ENCODE results near the gene KCNJ4.
"Not testable (repeated sequence)": the region's sequence is repeated elsewhere in the genome, so short reads cannot be mapped to it uniquely, and the experiment has no call there.

The KCNJ4 gene

DNA sequence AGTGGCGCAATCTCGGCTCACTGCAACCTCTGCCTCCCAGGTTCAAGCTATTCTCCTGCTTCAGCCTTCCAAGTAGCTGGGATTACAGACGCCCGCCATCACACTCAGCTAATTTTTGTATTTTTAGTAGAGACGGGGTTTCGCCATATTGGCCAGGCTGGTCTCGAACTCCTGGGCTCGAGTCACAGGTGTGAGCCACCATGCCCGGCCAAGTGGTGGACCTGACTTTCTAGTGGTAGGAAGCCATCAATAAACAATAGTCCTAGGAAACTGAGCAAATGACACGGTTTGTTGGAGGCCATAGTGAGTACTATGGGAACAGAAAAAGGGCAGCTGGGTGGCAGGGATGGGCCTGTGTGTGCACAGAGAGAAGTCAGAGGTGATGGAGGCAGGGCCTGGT lies 15.2 kb upstream of the KCNJ4 start:
- DNase-seq = not testable (repeated sequence)

DNA sequence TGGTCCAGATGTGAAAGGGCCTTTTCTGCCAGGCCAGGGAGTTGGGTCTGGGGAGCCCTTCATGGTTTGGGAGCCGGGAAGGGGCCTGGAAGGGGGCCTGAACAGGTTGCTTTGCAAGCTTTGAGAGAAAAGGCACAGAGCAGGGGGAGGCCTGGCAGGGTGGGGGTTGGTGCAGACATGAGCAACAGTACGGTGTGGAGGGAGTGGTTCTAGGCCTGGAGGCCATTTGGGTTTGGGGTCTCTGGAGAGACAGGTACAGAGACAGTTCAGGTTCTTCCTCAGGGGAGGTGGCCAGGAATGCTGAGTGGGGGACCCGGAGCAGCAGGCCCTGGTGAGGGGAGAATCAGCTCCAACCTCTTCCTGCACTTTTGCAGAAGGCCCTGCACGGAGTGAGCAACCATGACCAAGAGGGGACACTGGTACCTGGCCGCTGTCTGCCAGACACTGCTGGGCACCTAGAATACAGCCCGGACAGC lies 14.3 kb upstream of the KCNJ4 start:
- no peak for DNase-seq

DNA sequence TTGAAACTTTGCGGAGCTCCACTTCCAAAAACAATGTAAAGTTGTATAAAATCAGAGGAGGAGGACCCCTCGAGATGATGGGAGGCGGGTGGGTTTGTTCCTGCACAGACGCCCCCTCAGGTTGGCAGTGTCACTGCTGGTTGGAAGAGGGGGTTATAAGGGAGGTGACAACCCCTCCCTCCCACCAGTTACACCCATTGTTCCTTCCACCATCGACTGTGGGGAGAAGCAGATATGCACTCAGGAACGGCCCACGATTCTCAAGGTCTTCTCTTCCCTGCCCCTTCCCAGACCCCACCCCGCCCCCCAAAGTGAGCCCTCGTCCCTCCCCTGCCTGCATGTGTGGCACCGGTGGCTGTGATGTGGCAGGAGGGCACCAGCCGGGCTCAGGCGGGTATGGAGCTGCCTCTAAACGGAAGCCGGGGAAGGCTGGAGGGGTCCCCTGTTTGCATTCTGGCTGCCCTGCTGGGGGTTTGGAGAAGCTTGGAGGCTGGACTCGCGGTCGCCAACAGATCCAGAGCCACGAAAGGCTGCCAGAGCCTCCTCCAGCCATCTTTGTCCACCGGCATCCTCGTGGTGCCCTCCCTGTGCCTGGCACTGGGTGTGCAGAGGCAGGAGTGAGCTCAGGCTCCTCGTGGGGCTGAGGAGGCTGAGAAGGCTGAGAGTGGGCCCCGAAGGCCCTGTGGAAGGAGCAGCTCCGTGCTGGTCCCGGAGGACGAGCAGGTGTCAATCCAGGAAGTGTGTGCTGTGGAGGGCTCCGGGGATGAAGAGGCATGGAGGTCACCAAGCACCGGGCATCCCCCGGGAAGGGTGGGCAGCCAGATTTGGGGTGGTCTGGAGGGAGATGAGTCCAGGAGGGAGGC lies 13.7 kb upstream of the KCNJ4 start:
- no peak for DNase-seq

DNA sequence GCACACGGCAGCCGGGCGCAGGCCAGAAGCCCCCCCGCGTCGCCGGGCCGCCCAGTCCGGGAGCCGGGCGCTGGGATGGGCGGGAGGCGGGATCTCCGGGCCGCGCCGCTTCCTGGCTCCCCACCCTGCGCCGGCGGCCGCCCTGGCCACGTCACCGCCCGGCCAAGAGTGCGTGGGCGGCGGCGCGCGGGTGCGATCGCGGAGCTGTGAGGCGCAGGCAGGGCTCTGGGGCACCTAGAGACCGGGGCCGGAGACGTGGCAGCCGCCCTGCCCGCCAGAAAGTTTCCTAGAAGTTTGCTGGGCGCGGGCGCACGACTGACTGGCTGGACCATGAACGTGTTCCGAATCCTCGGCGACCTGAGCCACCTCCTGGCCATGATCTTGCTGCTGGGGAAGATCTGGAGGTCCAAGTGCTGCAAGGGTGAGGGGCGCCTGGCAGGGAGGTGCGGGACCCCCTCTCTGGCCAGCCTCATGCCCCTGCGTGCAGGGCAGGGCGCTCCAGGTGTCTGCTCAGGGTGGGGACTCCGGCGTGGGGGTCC lies 13.0 kb upstream of the KCNJ4 start, which contains the start of gene KDELR3:
TSS of gene KDELR3 (plus strand) at position 193 of the 539 bp plus-strand sequence. CDS start at position 331, 138 bp downstream.
- peak; percentile 15 for DNase-seq

DNA sequence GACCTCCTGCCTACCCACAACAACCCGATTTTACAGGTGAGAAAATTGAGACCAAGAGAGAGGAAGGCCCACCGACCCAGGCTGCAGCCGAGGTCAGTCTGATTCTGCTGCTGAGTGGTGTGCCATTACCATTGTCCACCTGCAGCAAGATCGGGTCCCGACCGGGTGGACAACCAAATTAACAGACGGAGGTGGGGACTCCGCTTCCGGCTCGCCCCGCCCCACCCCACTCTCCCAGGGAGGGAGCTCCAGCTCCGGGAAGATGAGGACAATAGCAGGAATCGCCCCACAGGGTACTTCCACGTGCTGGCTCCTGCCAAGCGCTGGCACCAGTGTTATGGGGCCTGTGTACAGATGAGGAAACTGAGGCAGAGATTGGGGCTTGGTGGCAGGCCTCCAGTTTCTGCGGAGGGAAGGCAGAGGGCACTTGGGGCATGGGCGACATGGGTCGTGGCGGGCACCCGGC lies 12.5 kb upstream of the KCNJ4 start:
- DNase-seq = no peak

DNA sequence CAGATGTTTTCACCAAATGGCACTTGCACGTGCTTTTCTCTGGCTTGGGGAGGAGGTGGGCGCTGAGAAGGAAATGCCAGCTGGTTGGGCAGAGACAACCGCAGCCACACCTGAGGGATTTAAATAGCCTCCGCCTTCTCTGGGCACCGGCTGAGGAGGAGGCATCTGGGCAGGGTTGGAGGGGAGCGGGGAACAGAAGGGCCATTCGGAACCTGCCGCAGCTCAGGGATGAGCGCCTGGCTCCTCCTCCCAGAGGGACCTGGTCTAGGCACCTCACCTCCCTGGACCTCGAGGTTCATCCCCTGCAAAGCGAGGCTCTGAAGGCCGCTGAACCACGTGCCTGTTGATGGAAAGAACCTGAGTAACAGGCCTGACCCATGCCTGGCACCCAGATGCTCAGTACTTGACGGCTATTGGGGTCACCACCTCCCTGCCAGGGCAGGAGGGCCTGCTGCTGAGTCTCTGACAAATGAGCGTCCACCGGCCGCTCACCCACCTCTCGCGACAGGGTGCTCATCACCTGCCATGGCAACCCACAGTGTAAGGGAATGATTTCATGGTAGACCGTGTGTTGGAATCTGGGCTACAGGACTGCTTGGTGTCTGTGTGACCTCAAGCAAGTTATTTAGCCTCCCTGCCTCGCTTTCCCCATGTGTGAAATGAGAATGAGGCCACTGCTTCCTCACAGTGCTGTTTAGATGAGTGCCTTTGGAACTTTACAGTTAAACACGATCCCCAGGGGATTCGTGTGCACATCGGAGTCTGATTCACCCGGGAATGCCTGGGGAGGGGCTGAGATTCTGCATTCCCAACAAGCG lies 10.9 kb upstream of the KCNJ4 start:
- DNase-seq = no peak

DNA sequence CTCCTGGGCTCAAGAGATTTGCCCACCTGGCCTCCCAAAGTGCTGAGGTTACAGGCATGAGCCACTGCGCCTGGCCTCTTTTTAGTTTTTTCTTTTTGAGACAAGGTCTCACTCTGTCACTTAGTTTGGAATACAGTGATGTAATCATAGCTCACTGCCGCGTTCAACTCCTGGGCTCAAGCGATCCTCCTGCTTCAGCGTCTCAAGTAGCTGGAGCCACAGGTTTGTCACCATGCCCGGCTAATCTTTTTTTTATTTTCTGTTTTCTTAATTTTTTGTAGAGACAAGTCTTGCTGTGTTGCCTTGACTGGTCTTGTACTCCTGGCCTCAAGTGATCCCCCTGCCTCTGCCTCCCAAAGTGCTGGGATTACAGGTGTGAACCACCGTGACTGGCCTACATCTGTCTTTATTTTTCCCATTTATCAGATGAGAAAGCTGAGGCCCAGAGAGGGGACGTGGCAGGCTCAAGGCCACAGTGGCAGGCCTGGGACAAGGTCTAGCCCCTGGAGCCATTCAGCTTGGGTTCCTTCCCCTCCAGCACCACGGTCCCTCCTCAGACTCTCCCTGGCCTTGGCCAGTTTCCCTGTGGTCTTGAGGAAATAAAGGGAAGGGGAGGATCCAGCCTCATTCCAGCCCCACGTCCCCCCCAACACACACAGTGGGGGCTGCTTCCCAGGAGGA lies 10.1 kb upstream of the KCNJ4 start:
- DNase-seq = no peak

DNA sequence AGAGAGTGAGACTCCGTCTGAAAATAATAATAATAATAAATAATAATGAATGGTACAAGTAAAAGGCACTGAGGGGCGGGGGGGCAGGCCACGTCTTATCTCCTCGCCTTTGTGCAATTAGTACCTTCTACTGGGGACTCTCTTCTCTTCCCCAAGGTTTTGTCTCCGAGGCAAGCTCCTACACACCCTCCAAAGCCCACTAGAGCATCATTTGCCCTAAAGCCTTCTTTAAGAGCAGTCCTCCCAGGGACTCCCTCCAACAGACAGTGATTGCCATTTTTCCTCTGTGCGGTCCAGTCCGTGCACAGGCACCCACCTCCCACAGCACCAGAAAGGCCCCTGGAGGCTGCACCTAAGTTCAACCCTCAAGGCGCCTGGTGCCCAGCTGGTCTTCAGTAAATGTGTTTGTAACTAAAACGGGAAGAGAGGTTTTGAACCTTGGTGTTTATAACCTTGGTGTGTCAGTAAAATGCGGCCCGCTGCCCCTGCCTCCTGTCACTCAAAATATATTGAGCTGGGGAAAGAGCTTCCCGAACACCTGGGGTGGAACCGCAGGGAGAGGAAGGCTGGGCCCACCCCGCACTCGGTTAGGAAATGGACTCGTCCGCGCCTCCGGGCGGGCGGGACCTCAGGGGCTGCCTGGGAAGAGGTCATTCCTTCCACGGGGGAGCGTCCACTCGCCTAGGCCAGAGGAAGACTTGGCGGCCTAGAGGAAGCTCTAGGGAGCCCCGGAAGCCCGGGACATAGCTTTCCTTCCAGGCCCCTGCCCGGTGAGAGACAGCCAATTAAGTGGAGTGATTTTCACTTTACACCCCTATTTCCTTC lies 8.2 kb upstream of the KCNJ4 start:
- no peak for DNase-seq

DNA sequence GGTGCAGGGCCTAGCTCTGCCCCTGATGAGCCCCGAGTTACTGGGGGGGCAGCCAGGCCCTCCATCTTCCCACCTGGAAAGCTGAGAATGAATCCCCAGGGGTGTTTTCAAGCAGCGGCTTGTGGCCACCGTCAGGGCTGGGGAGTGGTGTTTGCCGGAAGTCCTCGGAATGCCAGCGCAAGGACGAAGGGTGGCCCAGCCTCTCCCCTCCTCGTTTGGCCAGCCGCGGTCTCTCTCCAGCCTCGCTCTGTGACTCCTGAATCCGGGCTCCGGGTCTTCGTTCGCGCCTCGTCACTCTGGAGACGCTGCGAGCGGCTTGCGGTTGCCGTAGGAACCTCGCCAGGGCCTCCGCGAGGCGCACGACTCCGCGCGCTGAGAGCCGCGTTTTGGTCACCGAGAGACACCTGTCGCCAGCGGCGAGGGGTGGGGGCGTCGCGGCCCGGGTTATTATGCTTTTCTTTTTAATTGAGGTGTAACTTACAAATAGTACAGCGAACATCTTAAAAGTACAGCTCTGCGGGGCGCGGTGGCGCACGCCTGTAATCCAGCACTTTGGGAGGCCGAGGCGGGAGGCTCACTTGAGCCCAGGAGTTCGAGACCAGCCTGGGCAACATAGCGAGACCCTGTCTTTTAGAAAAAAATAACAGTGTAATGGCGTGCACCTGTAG lies 6.5 kb upstream of the KCNJ4 start:
- peak; percentile 25 for DNase-seq

DNA sequence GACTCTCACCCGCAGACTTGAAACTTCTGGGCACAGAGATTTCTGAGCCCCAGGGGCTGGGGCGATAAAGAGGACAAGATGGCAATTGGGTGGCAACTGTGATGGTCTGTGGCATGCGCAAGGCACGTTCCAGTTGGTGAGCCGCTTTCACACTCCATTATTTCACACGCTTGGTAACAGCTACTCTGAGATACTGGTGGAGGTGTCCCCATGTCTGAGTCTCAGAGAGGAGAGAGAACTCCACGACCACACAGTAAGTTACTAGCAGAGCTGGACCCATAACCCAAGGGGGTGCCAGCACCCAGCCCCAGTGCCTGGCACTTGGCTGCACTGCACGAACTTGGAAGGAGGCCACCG lies 6.0 kb upstream of the KCNJ4 start:
- DNase-seq = no peak

DNA sequence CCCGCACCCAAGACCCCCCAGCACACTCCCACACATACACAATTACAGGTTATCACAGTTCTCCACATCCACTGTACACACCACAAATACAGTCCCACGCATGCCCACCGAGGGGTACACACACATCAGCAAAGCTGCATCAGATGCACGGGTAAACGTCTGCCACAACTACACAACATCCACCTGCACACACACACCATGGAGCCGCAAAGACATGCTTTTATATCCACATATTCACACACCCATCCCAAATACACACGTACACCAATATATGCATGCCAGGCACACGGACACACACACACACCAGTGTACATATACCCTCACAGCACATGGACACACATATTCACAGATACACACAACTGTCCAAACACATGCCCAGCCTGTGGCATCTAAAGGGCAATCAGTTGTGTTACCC lies 5.4 kb upstream of the KCNJ4 start:
- no peak for DNase-seq

DNA sequence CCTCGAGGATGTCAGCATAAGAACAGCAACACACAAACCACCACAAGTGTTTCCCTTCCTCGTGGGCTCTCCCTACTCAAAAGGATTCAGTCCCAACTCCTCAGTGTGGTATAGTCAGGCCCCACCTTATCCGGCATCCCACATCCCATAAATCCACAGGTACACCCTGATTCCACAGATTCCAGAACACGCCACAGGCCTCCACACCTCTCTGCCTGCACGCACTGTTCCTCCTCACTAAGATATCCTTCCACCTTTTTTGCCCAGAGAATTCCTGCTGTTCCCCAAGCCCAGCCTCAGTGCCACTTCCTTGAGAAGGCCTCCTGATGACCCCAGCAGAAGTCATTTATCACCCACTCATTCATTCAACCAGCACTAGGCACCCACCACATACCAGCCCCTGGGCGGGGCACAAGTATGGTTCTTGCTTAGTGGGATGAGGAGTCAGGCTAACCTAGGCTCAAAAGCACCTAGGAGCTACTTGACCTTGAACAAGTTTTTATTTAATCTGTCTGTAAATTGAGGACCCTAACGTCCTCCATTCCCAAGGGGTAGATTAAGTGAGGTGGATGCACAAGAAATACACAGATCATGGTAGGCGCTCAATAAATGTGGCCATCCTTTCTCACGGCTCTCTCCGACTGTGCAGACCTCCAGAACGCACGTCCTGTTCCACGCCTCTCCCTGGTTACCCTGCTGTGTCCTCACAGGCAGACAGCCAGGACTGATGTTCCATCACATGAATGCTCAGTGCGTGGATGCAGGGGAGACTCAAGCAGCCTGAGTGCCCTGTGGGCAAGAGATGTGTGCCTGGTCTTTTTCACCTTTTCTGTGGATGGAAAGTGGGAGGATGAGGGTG lies 2.1 kb upstream of the KCNJ4 start:
- no peak for DNase-seq

DNA sequence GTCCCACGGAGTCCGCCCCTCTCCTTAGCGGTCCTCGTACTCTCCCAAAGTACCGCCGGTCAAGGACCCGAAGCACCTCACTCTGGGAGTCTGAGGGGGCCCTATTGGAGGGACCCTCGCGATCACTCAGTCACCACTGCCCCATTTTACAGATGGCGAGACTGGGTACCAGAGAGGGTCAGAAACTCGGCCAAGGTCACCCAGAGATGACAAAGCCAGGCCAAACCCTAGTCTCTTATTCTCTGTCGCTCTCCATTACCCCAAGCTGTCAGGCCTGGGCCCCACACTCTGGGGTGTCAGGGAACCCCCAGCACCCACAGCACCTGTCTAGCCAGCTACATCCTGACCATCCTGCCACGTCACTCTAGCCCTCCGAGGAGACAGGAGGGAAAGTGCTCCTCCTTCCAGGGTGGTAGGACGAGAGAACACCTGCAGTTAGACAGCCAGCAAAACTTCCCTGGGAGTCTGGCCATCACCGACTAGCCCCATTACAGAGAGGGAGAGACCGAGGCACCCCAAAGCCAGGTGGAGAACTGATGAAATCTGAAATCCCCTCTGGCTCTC lies 1.4 kb upstream of the KCNJ4 start:
- no peak for DNase-seq

DNA sequence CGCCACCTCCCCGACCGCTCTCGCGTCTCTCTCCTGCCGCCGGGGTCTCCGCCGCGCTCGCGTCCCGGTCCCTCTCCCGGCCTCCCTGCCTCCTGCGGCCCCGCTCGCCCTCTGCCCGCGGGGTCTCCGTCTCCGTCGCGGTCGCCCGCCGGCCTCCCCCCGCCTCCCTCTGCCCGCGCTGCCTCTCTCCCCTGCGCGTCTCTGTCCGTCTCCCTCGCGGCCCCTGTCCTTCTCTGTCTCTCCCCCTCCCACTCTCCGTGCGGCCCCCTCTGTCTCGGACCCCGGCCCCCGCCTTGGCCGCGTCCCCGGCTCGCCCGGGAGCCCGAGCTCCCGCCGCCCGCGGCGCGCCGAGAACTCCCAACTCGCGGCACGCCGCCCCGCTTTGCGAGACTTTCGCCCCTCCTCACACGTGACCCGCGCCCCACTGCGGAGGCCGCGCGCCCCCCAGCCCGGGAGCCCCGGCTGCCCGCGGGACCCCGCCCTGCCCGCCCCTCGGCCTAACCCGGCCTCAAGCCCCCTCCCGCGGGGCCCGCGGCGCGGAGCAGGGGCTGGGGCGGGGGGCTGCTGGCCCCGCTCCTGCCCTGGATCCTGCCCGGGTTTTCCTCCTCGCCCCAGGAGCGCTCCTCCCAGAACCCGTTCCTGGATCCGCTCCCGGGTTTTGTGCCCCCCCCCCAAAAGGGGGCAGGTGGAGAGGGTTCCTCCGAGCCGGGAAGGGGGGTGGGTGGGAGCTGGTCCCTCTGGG lies 702 bp upstream of the KCNJ4 start:
- peak; percentile 24 for DNase-seq

DNA sequence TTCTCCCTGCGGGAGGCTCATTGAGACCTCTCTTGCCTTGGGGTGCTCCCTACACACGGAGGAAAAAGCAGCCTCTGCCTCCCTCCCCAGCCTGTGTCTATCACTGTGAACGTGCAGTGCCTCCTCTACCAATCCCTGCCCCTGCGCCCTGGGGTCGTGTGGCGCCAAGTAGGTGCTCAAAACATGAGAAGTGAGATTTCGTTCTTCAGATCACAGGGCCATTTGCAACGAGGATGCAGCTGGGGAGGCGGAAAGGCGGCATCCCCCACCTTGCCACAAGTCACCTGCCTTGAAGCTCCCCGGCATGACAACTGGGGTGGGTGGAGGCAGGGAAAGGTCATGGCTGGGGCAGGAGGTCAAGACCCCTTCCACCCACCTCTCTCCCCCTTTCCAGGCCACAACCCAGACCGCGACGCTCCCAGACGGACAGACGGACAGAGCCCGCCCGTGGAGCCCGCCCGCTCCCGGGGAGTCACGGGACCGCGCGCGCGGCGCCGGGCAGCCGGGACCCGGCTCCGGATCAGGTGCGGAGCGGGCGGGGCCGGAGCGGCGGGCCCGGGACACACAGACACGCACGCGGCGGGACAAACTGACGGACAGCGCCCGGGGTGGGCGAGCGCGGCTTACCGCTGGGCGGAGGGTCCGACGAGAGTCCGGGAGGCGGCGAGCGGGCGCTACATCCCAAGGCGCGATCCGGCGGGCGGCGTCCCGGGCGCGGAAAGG lies 485 bp downstream of the KCNJ4 start:
- DNase-seq = no peak

DNA sequence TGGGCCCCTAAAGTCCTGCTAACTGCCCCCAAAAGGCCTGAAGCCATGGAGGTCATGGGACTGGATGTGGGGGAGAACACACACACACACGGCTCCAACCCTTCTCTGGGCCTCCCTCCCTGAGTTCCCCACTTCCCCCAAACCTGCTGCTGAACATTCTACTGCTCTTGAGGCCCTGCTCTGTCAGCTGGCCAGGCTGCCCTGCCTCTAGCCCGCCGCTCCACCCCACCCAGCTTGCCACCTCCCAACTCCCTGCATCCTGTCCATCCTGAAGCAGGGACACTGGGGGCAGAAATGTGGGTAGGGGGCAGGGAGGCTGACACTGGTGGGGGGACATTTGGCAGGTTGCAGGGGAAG lies 1.0 kb downstream of the KCNJ4 start:
- DNase-seq = no peak

DNA sequence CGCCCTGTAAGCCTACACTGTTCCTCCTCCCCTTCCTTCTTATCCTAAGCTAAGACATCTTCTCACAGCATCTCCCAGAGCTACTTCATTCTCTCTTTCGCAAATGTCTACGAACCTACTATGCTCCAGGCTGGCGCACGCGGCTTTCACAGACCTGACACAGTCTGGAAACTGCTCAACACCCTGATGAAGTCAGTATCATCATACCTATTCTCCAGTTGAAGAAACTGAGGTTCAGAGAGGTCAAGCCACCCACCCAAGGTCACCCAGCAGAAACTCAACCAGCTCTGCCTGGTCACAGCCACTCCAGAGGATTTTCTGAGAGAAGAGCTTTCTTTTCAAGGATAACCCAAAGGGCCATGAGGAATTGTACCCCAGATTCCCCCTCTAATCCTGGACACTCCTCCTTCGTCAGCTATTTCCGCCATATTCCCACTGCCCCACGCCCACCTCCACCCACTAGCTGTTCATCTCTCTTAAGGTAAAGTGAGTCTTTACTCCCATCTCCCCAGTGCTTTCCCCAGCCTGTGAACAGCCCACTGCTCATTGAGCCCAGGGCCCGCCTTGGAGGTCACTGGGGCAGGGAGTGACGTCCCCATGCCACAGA lies 1.8 kb downstream of the KCNJ4 start:
- DNase-seq = no peak

All from T-helper 9 cell (primary cell).